Activated CD8-positive, alpha-beta T cell treated with anti-CD3 and anti-CD28 coated beads for 36 hours (primary cell): ENCODE data around the gene NSD2. TPM values are rescaled to one million over a fixed set of nuclear protein-coding genes. Genes with fewer than 3 reads are reported as not detected.

Source experiments
- ATAC-seq: fragments of 200-7000 bp; cut with Tn5 transposase; one replicate; pipeline ENCODE4 v1.10.0; 2021; ENCODE audit warnings: mild to moderate bottlenecking, moderate library complexity
- CTCF ChIA-PET: fragments of 350-600 bp; sonication (Branson Sonifier 250); formaldehyde crosslinking; loops from one replicate; lab custom pipeline; 2021; ENCODE audit warnings: antibody characterized with exemption; lab: Charles Lee
- POLR2A ChIA-PET: fragments of 350-600 bp; sonication (Branson Sonifier 250); formaldehyde crosslinking; loops from one replicate; lab custom pipeline; 2021; ENCODE audit warnings: antibody characterized with exemption; lab: Charles Lee
- DNase-seq: peaks from one replicate; pipeline ENCODE4 v3.0.0-alpha.2; 2020
- H3K27ac Mint-ChIP-seq: one replicate; pipeline ENCODE4 v1.8.0; 2021; ENCODE audit warnings: mild to moderate bottlenecking, mixed read lengths
- H3K27me3 Mint-ChIP-seq: one replicate; pipeline ENCODE4 v1.8.0; 2021; ENCODE audit warnings: mixed read lengths
- H3K36me3 Mint-ChIP-seq: one replicate; pipeline ENCODE4 v1.8.0; 2021; ENCODE audit warnings: low read depth, mixed read lengths
- H3K4me1 Mint-ChIP-seq: one replicate; pipeline ENCODE4 v1.8.0; 2021; ENCODE audit warnings: low read depth, mixed read lengths
- H3K4me3 Mint-ChIP-seq: one replicate; pipeline ENCODE4 v1.8.0; 2021; ENCODE audit warnings: mild to moderate bottlenecking, moderate library complexity, mixed read lengths
- H3K9me3 Mint-ChIP-seq: one replicate; pipeline ENCODE4 v1.8.0; 2021; ENCODE audit warnings: mixed read lengths
- intact Hi-C: fragments of 100-400 bp; cut with micrococcal nuclease; formaldehyde crosslinking; loops from one replicate; pipeline ENCODE4 v1.10.0; 2022
- total RNA-seq, 2 experiments: library from RNA; stranded (reverse); gene quantifications; one replicate each; pipeline ENCODE4 v1.2.3, GENCODE V29; 2021
- TF ChIP-seq, protein P1 (sequence below): fragments of 200-600 bp; IDR thresholded peaks from one replicate; pipeline ENCODE4 v1.8.0; 2022; ENCODE audit warnings: antibody characterized with exemption, mild to moderate bottlenecking

The NSD2 gene
- total RNA-seq, 2 experiments from 2014 or later = 219 TPM

DNA sequence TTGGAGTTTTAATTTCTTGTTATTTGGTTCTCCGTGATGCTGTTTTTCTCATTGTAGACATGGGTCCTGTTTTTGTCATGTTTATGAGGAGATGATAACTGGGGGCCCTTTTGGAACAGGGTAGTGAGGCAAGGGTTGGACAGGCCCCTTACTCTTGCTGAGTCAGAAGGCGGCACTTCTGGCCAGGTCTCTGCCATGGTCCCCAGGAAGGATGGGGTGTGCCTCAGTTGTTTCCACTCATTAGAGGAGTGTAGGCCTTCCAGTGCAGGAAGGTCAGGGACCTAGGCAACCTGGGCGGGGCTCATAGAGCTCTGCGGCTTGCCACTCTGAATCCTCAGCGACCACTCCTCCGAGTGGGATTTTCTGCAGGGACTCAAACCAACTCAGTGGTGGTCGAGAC, 69.4 kb downstream of the NSD2 start:
- ATAC-seq (no peak), DNase-seq (no peak)
- Mint-ChIP-seq H3K27ac (no peak overlapping the region), H3K36me3 (peaks cover 54% of the 10 kb centered on the region), H3K4me3 (no peak overlapping the region), H3K9me3 (no peaks in the 10 kb centered on the region), H3K4me1 (no peaks in the 10 kb centered on the region), H3K27me3 (no peaks in the 10 kb centered on the region)
- intact Hi-C loops = no loop called here
- TF ChIP-seq, protein P1, sequence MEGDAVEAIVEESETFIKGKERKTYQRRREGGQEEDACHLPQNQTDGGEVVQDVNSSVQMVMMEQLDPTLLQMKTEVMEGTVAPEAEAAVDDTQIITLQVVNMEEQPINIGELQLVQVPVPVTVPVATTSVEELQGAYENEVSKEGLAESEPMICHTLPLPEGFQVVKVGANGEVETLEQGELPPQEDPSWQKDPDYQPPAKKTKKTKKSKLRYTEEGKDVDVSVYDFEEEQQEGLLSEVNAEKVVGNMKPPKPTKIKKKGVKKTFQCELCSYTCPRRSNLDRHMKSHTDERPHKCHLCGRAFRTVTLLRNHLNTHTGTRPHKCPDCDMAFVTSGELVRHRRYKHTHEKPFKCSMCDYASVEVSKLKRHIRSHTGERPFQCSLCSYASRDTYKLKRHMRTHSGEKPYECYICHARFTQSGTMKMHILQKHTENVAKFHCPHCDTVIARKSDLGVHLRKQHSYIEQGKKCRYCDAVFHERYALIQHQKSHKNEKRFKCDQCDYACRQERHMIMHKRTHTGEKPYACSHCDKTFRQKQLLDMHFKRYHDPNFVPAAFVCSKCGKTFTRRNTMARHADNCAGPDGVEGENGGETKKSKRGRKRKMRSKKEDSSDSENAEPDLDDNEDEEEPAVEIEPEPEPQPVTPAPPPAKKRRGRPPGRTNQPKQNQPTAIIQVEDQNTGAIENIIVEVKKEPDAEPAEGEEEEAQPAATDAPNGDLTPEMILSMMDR = no peak
- CTCF ChIA-PET = interaction anchor here (1.5 kb wide), 1 partner anchor 247 kb away, joined by 3 read pairs; no protein-coding TSS in a partner anchor
- POLR2A ChIA-PET = no interaction called here

DNA sequence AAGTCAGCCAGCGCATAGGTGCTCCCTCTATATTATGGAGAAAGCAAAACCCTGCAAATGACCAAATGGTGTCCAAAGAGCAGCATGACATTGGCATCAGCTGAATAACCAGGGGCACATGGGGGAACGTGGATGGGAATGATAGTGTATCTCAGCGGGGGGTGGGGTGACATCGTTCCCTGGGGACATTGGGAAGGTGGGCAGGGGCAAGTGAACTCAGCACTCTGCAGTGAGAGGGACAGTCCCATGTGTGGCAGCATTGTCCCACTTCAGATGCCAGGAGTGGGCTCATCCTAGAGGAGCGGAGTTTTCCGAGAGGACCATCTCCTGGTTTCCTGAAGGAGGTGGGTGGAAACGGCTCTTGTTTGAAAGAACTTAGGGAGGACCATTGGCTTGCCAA, 72.7 kb downstream of the NSD2 start:
- ChIA-PET CTCF (no interaction called here), POLR2A (no interaction called here)
- ATAC-seq (no peak), DNase-seq (no peak)
- Mint-ChIP-seq H3K4me1 (no peaks in the 10 kb centered on the region), H3K9me3 (no peaks in the 10 kb centered on the region), H3K27ac (no peak overlapping the region), H3K27me3 (no peaks in the 10 kb centered on the region), H3K36me3 (peaks cover 42% of the 10 kb centered on the region), H3K4me3 (no peak overlapping the region)
- TF ChIP-seq, protein P1 = no peak
- intact Hi-C loops = no loop called here

DNA sequence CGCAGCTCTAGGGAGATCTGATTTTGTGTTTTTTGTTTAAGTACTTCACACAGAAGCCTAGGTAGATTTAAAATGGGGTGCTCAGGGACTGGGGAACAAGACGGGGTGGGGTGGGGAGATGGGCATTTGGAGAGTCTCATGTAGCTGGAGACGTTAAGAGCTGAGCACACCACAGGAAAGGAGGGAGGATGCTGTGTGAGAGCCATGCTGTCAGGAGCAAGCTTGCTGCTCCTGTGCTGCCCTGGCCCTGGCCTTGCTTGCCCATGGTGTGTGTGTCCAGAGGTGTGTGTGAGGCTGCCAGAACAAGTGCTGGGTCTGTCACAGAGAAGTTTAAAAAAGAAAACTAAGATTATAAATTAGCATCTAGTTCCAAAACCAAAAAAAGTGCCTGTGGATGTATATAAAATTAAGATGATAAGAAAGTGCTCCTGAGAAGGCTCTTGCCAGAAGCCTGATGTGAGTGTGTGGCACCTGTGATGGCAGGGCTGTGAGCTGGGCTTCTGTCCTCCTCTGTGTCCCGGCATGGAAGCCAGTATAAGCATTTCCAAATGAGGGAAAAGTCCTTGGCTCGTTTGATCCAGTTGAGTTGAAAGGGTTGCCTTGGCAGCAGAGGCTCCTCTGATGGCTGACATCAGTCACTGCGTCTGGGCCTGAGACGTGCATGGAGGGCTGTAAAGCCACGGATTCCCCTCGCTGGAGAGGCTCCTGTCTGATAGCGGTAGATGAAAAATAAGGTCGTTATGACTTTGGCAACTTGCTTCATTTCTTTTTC, 74.1 kb downstream of the NSD2 start:
- ATAC-seq = no peak
- POLR2A ChIA-PET = interaction anchor here (0.9 kb wide), 1 partner anchor 25 kb away, joined by 3 read pairs; no protein-coding TSS in a partner anchor
- no peak for DNase-seq
- no peak overlapping the region for H3K27ac Mint-ChIP-seq
- no peaks in the 10 kb centered on the region for H3K27me3 Mint-ChIP-seq
- H3K9me3 Mint-ChIP-seq = no peaks in the 10 kb centered on the region
- TF ChIP-seq, protein P1 = no peak
- H3K4me3 Mint-ChIP-seq = no peak overlapping the region
- CTCF ChIA-PET = interaction anchor here (1.9 kb wide), 1 partner anchor 45 kb away, joined by 9 read pairs; no protein-coding TSS in a partner anchor
- intact Hi-C loops = no loop called here
- H3K36me3 Mint-ChIP-seq = peaks cover 33% of the 10 kb centered on the region
- H3K4me1 Mint-ChIP-seq = no peaks in the 10 kb centered on the region

DNA sequence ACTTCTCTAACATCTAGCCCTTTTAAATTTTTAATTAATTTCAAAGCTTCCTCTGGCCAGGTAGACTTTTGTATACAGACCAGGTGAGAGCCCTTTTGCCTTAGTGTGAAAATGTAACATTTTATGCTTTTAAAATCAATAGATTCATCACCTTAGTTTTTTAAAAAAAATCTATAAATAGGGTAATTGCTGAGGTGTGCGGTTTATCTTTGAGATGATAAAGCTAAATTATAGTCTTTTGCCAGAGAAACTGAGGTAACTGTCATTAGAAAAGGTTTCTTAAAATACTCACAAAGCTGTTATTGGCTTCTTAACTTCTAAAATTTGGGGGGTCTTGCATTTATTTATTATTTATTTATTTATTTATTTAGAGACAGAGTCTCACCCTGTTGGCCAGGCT, 74.7 kb downstream of the NSD2 start:
- TF ChIP-seq, protein P1 = no peak
- no peak for DNase-seq
- H3K4me1 Mint-ChIP-seq = no peaks in the 10 kb centered on the region
- H3K4me3 Mint-ChIP-seq = no peak overlapping the region
- intact Hi-C loops = no loop called here
- H3K27me3 Mint-ChIP-seq = no peaks in the 10 kb centered on the region
- no peaks in the 10 kb centered on the region for H3K9me3 Mint-ChIP-seq
- H3K27ac Mint-ChIP-seq = no peak overlapping the region
- ChIA-PET CTCF (interaction anchor here (1.9 kb wide), 1 partner anchor 46 kb away, joined by 9 read pairs; no protein-coding TSS in a partner anchor), POLR2A (interaction anchor here (0.7 to 0.9 kb wide), 2 partner anchors 26 to 44 kb away, joined by 3 read pairs; no protein-coding TSS in a partner anchor)
- ATAC-seq = no peak
- peaks cover 32% of the 10 kb centered on the region for H3K36me3 Mint-ChIP-seq

DNA sequence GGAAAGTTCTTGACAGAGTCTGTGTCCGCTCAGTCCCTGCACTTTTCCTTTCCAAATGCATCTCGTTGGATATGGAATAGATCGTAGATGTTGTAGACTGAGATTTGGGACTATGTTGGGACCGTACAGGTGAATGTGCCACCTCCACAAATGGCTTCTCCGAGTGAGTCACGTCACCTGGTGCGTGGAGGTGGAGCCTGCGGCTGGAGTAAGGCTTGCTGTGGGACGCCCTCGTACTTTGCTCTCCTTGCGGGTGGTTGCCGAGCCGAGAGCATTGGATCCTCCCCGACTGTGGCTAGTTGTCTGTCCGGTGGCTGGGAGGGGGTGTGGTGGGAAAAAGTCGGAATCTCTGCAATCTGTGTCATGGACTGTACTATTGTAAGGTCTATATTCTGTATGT, 77.0 kb downstream of the NSD2 start:
- peaks cover 24% of the 10 kb centered on the region for H3K36me3 Mint-ChIP-seq
- DNase-seq (no peak), ATAC-seq (no peak)
- intact Hi-C loops = no loop called here
- TF ChIP-seq, protein P1 = no peak
- H3K27ac Mint-ChIP-seq = no peak overlapping the region
- no peaks in the 10 kb centered on the region for H3K4me1 Mint-ChIP-seq
- POLR2A ChIA-PET = no interaction called here
- no peak overlapping the region for H3K4me3 Mint-ChIP-seq
- CTCF ChIA-PET = interaction anchor here (1.2 kb wide), 1 partner anchor 49 kb away, joined by 3 read pairs; no protein-coding TSS in a partner anchor
- H3K9me3 Mint-ChIP-seq = no peaks in the 10 kb centered on the region
- H3K27me3 Mint-ChIP-seq = no peaks in the 10 kb centered on the region
